ENCODE measurements around the gene KRT10. TPM values are rescaled to one million over a fixed set of nuclear protein-coding genes. Genes with fewer than 3 reads are reported as not detected.

Gene KRT10
- total RNA-seq, 1 donor from 2014 or later = 0.85 TPM

DNA sequence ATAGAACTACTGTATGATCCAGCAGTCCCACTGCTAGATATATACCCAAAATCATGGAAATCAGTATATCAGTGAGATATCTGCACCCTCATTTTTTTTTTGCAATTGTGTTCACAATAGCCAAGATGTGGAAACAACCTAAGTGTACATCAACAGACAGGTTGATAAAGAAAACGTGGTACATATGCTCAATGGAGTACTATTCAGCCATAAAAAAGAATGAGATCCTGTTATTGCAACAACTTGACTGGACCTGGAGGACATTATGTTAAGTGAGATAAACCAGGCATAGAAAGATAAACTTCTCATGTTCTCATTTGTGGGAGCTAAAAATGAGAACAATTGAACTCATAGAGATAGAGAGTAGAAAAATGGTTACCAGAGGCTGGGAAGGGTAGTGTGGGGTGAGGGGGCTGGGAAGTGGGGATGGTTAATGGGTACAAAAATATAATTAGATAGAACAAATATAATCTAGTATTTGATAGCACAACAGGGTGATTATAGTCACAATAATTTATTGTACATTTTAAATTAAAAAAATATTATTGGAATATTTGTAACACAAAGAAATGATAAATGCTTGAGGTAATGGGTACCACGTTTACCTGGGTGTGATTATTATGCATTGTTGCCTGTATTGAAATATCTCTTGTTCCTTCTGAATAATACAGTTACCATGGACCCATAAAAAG lies 7.8 kb upstream of the KRT10 start:
- Histone ChIP-seq H3K4me3 (no peak overlapping the region), H3K9me3 (no peaks in the 10 kb centered on the region), H3K27me3 (no peaks in the 10 kb centered on the region), H3K27ac (no peak overlapping the region), H3K4me1 (peaks cover 16 to 32% of the 10 kb centered on the region in 2 donors), H3K36me3 (peaks cover 4 to 11% of the 10 kb centered on the region in 2 donors)
- TF ChIP-seq, protein P1, sequence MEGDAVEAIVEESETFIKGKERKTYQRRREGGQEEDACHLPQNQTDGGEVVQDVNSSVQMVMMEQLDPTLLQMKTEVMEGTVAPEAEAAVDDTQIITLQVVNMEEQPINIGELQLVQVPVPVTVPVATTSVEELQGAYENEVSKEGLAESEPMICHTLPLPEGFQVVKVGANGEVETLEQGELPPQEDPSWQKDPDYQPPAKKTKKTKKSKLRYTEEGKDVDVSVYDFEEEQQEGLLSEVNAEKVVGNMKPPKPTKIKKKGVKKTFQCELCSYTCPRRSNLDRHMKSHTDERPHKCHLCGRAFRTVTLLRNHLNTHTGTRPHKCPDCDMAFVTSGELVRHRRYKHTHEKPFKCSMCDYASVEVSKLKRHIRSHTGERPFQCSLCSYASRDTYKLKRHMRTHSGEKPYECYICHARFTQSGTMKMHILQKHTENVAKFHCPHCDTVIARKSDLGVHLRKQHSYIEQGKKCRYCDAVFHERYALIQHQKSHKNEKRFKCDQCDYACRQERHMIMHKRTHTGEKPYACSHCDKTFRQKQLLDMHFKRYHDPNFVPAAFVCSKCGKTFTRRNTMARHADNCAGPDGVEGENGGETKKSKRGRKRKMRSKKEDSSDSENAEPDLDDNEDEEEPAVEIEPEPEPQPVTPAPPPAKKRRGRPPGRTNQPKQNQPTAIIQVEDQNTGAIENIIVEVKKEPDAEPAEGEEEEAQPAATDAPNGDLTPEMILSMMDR (IDR thresholded peaks at IDR 0.05) = no peak
- intact Hi-C loops (cut with DNase I) = no loop called here
- DNase-seq (ENCODE audit: low spot score in 2 of 2) = no peak

- Histone ChIP-seq H3K4me3 (peak overlapping the region in 1 of 2 donors; percentile 41), H3K4me1 (peaks cover 16 to 32% of the 10 kb centered on the region in 2 donors), H3K36me3 (no peaks in the 10 kb centered on the region), H3K9me3 (no peaks in the 10 kb centered on the region), H3K27ac (peak overlapping the region; percentile 86 to 89), H3K27me3 (no peaks in the 10 kb centered on the region)
- intact Hi-C loops (cut with DNase I) = loop anchor here (1.0 to 10.0 kb wide), 2 partner anchors 8 to 184 kb away; partner anchors contain the start of gene SMARCE1
- TF ChIP-seq, protein P1 (IDR thresholded peaks at IDR 0.05) = no peak
- no peak for DNase-seq (ENCODE audit: low spot score in 2 of 2)
These were observed 6.1 kb upstream of the KRT10 start for GRCh38 chr17:40828454-40829044.

DNA sequence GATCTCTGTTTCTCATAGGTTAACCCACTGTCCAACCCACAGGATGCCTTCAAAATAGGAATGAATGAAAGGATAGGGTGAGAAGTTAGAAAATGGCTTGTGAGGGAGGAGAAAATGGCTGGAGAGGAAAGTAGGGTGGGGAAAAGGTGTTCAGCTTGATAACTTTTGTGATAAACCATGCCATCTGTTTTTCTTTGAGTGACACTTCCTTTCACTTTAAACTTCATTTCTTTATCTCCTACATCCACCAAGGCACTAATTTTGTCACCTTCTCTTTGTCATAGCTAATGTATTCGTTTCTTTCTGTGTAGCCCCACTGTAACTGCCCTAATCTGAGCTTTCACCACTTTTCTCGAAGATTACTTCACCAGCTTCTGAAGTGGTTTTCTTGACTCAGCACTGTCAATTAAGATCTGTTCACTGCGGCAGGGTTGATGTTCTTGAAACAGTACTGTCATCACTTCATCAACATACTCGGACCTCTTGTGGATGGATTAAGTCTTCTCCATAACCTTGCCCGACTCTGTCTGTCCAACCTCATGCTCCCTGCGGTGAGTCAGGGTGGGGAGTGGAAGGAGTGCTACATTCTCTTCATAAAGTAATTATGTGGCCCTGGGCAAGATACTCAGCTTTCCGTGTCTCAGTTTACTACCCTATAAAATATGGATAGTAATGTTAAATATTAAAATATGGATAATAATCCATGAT lies 5.5 kb upstream of the KRT10 start:
- Histone ChIP-seq H3K4me1 (peaks cover 16 to 32% of the 10 kb centered on the region in 2 donors), H3K9me3 (no peaks in the 10 kb centered on the region), H3K27ac (peak overlapping the region; percentile 86 to 89), H3K36me3 (no peaks in the 10 kb centered on the region), H3K4me3 (peak overlapping the region in 1 of 2 donors; percentile 41), H3K27me3 (no peaks in the 10 kb centered on the region)
- peak; percentile 8 to 67 for DNase-seq (ENCODE audit: low spot score in 2 of 2)
- TF ChIP-seq, protein P1 (IDR thresholded peaks at IDR 0.05) = no peak
- intact Hi-C loops (cut with DNase I) = loop anchor here (1.0 to 10.0 kb wide), 2 partner anchors 8 to 183 kb away; partner anchors contain the start of gene SMARCE1

DNA sequence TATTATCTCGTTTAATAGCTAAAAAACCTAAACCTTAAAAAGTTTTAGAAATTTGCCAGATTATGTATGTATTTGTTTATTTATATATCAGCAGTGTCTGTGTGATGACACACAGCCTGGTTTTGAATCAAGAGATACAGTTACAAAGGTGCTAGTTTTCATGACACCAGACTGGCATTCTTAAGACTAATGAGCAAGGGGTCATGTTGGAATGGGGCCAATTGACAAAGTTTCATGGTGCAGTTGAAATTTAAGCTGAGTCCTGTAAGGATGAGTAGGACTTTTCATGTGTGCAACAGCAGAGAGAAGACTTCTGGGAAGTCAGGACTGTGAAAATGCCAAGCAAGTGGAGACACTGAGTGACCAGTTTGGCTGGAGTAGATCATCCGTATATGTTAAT lies 3.2 kb upstream of the KRT10 start:
- TF ChIP-seq, protein P1 (IDR thresholded peaks at IDR 0.05) = no peak
- Histone ChIP-seq H3K36me3 (no peaks in the 10 kb centered on the region), H3K9me3 (no peaks in the 10 kb centered on the region), H3K27ac (no peak overlapping the region), H3K4me1 (peaks cover 16 to 25% of the 10 kb centered on the region in 2 donors), H3K27me3 (no peaks in the 10 kb centered on the region), H3K4me3 (no peak overlapping the region)
- no peak for DNase-seq (ENCODE audit: low spot score in 2 of 2)
- intact Hi-C loops (cut with DNase I) = loop anchor here (10.0 kb wide), 1 partner anchor 181 kb away; the partner anchor contains the start of gene SMARCE1

DNA sequence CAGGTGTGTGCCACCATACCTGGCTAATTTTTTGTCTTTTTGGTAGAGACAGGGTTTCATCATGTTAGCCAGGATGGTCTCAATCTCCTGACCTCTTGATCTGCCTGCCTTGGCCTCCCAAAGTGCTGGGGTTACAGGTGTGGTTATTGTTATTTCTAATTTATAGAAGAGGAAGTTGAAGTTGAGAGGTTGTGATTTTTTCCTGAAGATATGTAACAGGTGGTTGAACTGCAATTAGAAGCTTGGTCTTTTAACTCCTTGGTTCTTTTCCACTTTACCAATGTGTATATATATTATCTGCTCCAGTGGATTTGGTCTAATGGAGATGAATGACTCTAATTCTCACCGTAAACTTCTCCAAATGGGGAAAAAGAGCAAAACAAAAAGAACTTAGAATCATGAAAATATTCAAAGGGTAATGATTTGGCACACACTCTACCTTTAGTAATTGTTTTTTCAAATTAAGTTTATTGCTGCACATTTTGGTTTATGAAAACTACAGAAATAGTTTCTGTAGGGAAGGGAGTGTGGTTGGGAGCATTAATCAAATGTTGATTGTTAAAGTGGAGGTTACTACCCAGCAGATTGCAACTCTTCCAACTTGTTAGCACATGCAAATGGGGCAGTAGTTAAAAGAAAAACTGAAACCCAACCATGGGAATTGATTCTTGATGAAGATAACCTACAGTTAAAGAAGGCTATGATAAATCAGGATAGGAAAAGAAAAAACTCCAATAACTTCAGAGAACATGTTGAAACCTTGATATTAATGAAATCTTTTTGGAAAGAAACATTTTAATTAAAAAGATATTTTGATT lies 1.8 kb upstream of the KRT10 start:
- Histone ChIP-seq H3K9me3 (no peaks in the 10 kb centered on the region), H3K4me3 (no peak overlapping the region), H3K27ac (no peak overlapping the region), H3K4me1 (peaks cover 13 to 23% of the 10 kb centered on the region in 2 donors), H3K36me3 (no peaks in the 10 kb centered on the region), H3K27me3 (no peaks in the 10 kb centered on the region)
- TF ChIP-seq, protein P1 (IDR thresholded peaks at IDR 0.05) = no peak
- intact Hi-C loops (cut with DNase I) = loop anchor here (10.0 kb wide), 1 partner anchor 179 kb away; the partner anchor contains the start of gene SMARCE1
- no peak for DNase-seq (ENCODE audit: low spot score in 2 of 2)

All from ascending aorta (tissue), 2 donors.